ENCODE measurements around the gene ZNF474. TPM values are rescaled to one million over a fixed set of nuclear protein-coding genes. Genes with fewer than 3 reads are reported as not detected.

The ZNF474 gene
- polyA plus RNA-seq, 1 donor from 2014 or later: 0.35 TPM

DNA sequence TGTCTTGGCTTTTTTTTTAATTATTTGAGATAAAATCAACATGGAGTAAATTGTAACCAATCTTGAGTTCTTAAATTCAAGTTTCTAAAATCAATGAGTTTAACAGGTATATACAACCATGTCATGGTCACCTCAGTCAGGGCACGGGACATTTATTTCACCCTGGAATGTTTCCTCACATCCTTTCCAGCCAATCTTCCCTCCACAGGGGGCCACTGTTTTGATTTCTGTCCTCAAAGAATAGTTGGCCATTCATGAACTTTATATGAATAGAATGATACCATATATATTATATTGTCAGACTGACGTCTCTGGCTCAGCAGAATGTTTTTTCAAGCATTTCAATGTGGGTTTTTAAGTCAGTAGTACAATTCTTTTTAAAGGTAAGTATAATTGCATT is 806 bp downstream of the ZNF474 start:
- H3K4me1 Mint-ChIP-seq: no peaks in the 10 kb centered on the region
- no peak overlapping the region for H3K27ac Mint-ChIP-seq
- peaks cover 3% of the 10 kb centered on the region for H3K27me3 Mint-ChIP-seq
- H3K4me3 Mint-ChIP-seq: no peak overlapping the region
- H3K36me3 Mint-ChIP-seq: no peaks in the 10 kb centered on the region
- peaks cover 0 to 2% (median 0%) of the 10 kb centered on the region in 3 donors for H3K9me3 Mint-ChIP-seq

DNA sequence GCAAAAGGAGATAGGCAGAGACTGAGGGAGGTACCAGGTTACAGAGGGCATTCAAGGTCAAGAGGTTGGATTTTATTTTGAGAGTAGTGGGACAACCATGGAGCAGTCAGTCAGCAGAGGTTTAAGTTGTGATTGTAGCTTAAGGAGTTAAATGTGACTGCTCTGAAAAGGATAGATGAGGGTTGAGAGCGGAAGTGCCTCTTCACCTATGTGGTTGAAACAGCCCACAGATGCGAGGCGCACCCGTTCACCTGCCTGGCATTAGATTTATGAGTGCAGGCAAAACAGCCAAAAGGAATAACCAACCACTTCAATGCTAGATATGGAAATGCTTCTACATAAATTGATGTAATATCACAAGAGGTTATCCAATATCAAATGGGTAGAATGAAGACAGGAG is 8.4 kb downstream of the ZNF474 start:
- Mint-ChIP-seq H3K27me3 (peaks cover 6% of the 10 kb centered on the region), H3K4me1 (peaks cover 0 to 2% (median 0%) of the 10 kb centered on the region in 3 donors), H3K27ac (no peak overlapping the region), H3K36me3 (no peaks in the 10 kb centered on the region), H3K9me3 (peaks cover 0 to 1% (median 0%) of the 10 kb centered on the region in 3 donors), H3K4me3 (no peak overlapping the region)

DNA sequence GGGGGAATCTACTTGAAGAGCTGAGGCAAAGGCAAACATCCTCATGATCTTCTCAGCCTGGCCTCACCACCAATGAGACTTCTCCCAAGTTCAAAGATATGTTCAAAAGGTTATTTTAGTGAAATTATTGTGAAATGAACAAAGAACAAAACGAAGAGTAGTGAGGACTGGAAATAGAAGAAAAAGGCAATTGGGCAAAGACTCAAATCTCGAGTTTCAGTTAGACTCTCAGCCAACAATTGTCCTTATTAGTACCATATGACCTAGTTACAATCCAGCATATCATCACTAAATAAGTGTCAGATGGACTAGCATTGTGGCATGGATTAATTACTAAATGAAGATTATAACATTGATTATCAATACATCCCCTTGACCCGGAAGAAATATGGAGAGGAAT is 9.0 kb downstream of the ZNF474 start:
- Mint-ChIP-seq H3K4me1 (peaks cover 0 to 2% (median 0%) of the 10 kb centered on the region in 3 donors), H3K9me3 (peaks cover 0 to 1% (median 0%) of the 10 kb centered on the region in 3 donors), H3K36me3 (no peaks in the 10 kb centered on the region), H3K27ac (no peak overlapping the region), H3K27me3 (peaks cover 6% of the 10 kb centered on the region), H3K4me3 (no peak overlapping the region)

DNA sequence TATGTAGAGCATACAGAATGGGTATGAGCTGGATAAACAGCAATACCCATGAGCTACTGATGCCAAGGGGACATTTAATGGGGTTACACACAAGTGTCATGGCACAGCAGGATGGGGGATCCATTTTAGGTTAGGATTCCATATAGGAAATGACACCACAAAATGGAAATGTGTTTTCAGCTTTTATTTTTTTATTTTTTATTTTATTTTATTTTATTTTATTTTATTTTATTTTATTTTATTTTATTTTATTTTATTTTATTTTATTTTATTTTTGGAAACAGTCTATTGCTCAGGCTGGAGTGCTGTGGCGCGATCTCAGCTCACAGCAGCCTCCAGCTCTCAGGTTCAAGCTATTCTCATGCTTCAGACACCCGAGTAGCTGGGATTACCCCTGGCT is 11.6 kb downstream of the ZNF474 start:
- Mint-ChIP-seq H3K27ac (no peak overlapping the region), H3K36me3 (no peaks in the 10 kb centered on the region), H3K4me1 (peaks cover 0 to 2% (median 0%) of the 10 kb centered on the region in 3 donors), H3K27me3 (peaks cover 4% of the 10 kb centered on the region), H3K9me3 (peaks cover 0 to 2% (median 1%) of the 10 kb centered on the region in 3 donors), H3K4me3 (no peak overlapping the region)

DNA sequence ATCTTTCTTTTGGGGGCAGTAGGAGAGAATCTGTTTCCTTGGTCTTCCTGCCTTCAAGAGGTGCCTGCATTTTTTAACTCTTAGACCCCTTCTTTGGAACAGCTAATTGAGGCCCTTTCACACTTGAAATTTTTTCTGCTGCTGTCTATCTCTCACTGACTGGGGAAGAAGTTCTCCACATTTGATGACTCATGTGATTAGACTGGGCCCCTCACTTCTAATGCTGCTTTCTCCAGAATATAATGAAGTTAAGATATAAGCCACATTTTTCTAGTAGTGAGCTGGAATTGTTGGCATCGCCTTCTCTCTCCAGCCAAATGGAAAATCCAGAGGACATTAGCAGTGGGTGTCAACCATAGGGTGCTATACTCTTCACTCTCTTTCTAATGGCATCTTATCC is 12.4 kb downstream of the ZNF474 start:
- no peaks in the 10 kb centered on the region for H3K36me3 Mint-ChIP-seq
- H3K4me1 Mint-ChIP-seq: peaks cover 0 to 2% (median 0%) of the 10 kb centered on the region in 3 donors
- H3K27ac Mint-ChIP-seq: no peak overlapping the region
- H3K4me3 Mint-ChIP-seq: no peak overlapping the region
- H3K27me3 Mint-ChIP-seq: peaks cover 4% of the 10 kb centered on the region
- peaks cover 0 to 2% (median 1%) of the 10 kb centered on the region in 3 donors for H3K9me3 Mint-ChIP-seq

DNA sequence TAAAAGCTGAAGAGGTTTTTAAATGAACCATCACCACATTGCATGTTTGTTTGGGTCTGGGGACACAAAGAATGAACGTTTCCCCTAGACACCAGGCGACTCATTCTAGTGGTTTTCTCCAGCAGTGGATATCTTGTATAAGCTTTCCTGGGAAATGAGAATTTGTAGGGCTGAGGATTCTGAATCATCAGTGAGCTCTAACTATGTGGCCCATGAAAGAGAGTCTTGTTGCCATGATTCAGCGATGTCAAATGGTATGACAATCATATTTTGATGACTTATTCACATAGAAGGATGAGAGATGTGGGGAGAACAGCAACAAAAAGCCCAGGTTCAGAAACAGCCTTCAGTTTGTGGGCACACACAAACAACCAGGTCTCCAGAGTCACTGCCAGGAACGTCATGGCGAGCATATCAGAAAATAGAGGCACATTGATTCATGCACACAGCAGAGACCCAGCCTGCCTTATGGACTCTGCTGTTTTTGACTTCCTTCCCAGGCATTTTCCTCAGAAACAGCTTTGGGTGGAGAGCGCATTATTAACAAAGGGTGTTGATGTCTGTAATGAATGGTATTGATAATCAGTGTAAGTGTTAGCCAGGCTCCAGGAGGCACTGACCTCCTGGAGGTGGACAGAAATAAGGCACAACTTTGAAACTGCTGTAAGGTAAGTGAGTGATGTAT is 13.3 kb downstream of the ZNF474 start:
- Mint-ChIP-seq H3K9me3 (peaks cover 0 to 2% (median 0%) of the 10 kb centered on the region in 3 donors), H3K4me3 (no peak overlapping the region), H3K4me1 (no peaks in the 10 kb centered on the region), H3K27me3 (peaks cover 2% of the 10 kb centered on the region), H3K36me3 (no peaks in the 10 kb centered on the region), H3K27ac (no peak overlapping the region)

DNA sequence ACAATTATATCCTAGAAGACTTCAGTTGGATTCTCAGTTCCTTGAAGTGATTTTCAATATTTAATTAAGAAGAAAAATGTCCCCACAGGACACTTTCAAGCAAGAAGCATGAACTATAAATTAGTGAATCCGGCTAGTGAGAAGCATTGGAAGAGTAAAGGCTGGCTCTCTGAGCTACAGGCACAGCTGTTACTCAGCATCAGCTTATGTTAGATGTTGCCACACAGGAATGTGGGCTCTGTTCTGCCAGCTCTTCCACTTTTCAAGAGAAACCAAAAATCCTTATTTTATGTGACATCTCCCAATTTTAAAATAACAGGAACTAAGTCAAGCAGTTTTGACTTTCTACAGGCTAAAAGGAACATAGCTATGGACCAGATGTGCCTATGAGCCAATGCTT is 14.9 kb downstream of the ZNF474 start:
- Mint-ChIP-seq H3K27me3 (peaks cover 2% of the 10 kb centered on the region), H3K27ac (no peak overlapping the region), H3K4me1 (no peaks in the 10 kb centered on the region), H3K9me3 (peaks cover 0 to 2% (median 0%) of the 10 kb centered on the region in 3 donors), H3K36me3 (no peaks in the 10 kb centered on the region), H3K4me3 (no peak overlapping the region)

DNA sequence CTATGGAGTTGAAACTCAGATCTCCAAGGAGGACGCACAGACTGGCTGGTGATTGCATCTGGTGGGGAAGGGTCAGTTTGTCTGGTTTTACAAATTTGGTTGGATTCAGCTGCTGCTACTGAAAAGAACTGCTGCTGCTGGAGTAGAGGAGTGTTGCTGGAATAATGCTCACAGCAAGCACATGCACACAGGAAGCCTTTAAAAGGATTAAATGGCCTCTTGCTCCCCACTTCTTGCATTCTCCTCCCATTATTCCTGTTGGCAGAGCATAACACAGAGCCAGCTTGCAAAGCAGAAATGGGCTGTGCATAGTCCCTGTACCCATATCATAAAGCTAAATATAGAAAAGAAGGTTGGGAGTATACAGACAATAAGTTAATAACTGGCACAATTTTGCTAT is 16.6 kb downstream of the ZNF474 start:
- no peaks in the 10 kb centered on the region for H3K4me1 Mint-ChIP-seq
- peaks cover 0 to 2% (median 0%) of the 10 kb centered on the region in 3 donors for H3K9me3 Mint-ChIP-seq
- H3K4me3 Mint-ChIP-seq: no peak overlapping the region
- H3K27ac Mint-ChIP-seq: no peak overlapping the region
- no peaks in the 10 kb centered on the region for H3K36me3 Mint-ChIP-seq
- peaks cover 2% of the 10 kb centered on the region for H3K27me3 Mint-ChIP-seq

DNA sequence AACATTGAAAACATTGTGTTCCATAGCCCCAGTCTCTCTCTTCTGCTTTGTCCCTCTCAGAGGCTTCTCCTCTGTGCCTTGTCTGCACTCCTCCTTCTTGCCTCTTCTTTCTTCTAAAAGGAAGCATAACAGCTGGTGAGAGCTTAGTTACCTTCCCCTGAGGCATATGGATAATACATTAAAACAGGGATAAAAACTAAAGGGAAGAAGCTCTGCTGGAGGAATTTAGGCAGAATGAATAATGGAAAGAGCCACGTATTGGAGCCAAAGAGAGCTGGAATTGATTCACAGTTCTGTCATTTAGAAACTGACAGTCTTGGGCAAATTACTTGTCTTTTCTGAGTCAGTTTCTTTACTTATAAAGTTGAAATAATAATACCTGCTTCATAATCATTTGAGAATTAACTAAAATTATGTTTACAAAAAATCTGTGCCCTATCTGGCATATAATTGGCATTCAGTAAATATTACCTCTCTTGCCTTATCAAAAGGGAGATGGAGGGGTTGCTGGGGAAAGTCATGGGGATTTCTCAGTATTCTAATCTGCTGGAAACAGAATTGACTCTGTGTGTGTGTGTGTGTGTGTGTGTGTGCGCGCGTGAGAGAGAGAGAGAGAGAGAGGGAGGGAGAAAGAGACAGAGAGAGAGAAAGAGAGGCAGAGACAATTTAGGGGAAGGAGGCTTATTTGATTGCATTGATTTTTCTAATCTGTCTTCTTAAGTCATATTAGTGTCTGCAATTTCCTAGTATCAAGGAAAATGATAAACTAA is 20.2 kb downstream of the ZNF474 start:
- Mint-ChIP-seq H3K4me3 (no peak overlapping the region), H3K36me3 (no peaks in the 10 kb centered on the region), H3K9me3 (peaks cover 0 to 2% (median 0%) of the 10 kb centered on the region in 3 donors), H3K27me3 (peaks cover 2% of the 10 kb centered on the region), H3K4me1 (no peaks in the 10 kb centered on the region), H3K27ac (no peak overlapping the region)

DNA sequence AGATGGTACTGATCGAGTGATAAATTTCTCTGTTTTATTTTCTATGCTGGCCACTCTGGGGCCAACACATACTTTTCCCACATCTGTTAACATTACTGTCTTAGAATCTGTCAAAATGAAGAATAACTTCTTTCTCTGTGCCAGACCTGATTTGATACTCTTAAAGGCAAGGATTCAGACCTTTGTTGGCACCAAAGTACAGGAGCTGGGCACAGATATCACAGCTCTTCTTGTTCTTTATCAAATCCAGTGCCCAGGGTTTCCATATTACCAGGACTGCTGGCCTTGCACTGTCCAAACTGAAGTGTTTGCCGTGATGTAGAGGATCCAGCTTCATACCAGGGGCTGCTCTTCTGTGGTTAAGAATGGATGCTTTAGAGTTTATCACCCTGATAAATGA is 20.9 kb downstream of the ZNF474 start:
- H3K4me1 Mint-ChIP-seq: no peaks in the 10 kb centered on the region

DNA sequence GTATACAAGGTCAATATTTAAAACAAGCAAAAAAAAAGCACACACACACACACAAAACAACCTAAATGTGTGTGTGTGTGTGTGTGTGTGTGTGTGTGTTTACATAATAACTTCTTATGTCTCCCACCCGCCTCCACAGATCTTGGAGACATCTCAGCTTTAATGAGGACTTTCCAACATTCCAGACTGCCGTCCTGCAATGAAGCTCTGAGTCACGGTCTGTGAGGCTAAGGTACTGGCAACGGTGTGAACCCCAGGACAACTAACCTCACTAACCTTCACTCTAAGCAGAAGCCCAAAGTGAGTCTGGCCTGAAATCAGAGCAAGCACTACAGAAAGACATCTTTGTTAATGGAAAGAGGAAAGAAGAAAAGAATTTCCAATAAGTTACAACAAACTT is 22.3 kb downstream of the ZNF474 start:
- Mint-ChIP-seq H3K36me3 (no peaks in the 10 kb centered on the region), H3K4me1 (no peaks in the 10 kb centered on the region), H3K4me3 (no peak overlapping the region), H3K27me3 (peaks cover 2% of the 10 kb centered on the region), H3K27ac (no peak overlapping the region), H3K9me3 (no peaks in the 10 kb centered on the region)

More for the DNA sequence above, 20.9 kb downstream of the ZNF474 start:
- no peaks in the 10 kb centered on the region for H3K36me3 Mint-ChIP-seq
- H3K9me3 Mint-ChIP-seq: no peaks in the 10 kb centered on the region
- peaks cover 2% of the 10 kb centered on the region for H3K27me3 Mint-ChIP-seq
- H3K4me3 Mint-ChIP-seq: no peak overlapping the region
- no peak overlapping the region for H3K27ac Mint-ChIP-seq

DNA sequence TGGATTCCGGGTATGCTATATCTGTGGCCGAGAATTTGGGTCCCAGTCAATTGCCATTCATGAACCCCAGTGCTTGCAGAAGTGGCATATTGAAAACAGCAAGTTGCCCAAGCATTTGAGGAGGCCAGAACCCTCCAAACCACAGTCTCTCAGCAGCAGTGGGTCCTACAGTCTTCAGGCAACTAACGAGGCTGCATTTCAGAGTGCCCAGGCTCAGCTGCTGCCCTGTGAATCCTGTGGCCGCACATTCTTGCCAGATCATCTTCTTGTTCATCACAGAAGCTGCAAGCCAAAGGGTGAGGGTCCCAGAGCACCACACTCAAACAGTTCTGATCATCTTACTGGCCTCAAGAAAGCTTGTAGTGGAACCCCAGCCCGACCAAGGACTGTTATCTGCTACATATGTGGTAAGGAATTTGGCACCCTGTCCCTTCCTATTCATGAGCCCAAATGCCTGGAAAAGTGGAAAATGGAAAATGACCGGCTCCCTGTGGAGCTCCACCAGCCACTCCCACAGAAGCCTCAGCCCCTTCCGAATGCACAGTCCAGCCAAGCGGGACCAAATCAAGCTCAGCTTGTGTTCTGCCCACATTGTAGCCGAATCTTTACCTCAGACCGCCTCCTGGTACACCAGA is 23.0 kb downstream of the ZNF474 start:
- no peak overlapping the region for H3K27ac Mint-ChIP-seq
- H3K4me1 Mint-ChIP-seq: no peaks in the 10 kb centered on the region
- peaks cover 2% of the 10 kb centered on the region for H3K27me3 Mint-ChIP-seq
- no peak overlapping the region for H3K4me3 Mint-ChIP-seq
- no peaks in the 10 kb centered on the region for H3K9me3 Mint-ChIP-seq
- no peaks in the 10 kb centered on the region for H3K36me3 Mint-ChIP-seq

DNA sequence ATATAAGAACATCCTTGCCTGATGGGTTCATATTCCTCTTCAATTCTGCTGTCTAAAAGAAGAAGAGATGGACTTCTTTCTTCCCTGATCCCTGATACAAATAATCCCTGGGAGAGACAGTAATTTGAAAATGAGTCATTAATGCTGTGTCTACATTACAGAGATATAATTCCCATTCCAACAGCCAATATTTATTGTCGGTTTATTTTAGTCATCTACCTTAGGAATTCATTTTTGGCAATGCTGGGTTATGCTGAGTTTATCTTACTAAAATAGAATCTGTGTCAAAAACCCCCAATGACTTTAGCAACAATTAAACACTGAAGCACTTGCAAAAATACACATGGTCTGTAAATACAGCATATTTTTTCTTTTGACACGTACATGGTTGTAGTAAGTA is 23.9 kb downstream of the ZNF474 start:
- Mint-ChIP-seq H3K27ac (no peak overlapping the region), H3K9me3 (no peaks in the 10 kb centered on the region), H3K4me1 (no peaks in the 10 kb centered on the region), H3K4me3 (no peak overlapping the region), H3K27me3 (peaks cover 3% of the 10 kb centered on the region), H3K36me3 (no peaks in the 10 kb centered on the region)

DNA sequence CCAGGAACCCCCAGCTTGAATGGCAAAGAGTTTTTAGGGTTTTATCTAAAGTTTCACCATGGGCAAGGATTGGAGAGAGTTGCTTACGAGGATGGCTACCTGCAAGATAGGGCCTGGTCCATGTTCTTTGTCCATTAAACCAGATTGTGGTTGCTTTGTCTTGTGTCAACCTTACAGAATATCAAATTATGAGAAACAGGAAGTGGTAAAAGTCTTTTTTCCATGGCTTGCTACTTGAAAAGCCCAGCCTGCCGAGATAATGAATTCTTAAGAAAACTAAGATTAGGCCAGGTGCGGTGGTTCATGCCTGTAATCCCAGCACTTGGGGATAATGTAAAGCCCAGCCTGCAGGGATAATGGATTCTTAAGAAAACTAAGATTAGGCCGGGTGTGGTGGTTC is 24.4 kb downstream of the ZNF474 start:
- no peaks in the 10 kb centered on the region for H3K36me3 Mint-ChIP-seq
- H3K4me1 Mint-ChIP-seq: no peaks in the 10 kb centered on the region
- H3K27me3 Mint-ChIP-seq: peaks cover 5% of the 10 kb centered on the region
- H3K4me3 Mint-ChIP-seq: no peak overlapping the region
- H3K27ac Mint-ChIP-seq: no peak overlapping the region
- H3K9me3 Mint-ChIP-seq: no peaks in the 10 kb centered on the region

DNA sequence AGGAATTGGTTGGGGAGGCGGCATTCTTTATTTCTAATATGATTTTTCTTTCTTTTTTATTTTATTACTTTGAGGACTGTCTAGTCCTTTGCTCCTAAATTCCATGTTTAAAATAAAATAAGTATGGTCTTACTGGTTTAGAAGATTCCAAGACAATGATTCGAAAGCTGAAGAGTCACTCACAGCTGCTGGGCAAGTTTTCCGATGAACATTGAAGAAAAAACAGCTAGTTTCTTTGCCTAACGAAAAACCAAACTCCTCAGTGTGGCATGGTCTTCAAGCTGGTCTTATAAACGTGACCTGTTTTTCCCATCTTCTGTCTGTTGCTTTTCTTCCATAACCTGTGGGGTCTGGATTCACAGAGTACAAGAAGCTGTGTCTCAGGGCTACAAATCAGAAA is 25.1 kb downstream of the ZNF474 start:
- H3K4me3 Mint-ChIP-seq: no peak overlapping the region
- no peaks in the 10 kb centered on the region for H3K36me3 Mint-ChIP-seq
- no peaks in the 10 kb centered on the region for H3K9me3 Mint-ChIP-seq
- H3K4me1 Mint-ChIP-seq: no peaks in the 10 kb centered on the region
- H3K27ac Mint-ChIP-seq: no peak overlapping the region
- peaks cover 5% of the 10 kb centered on the region for H3K27me3 Mint-ChIP-seq

Data from IgD-negative memory B cell (primary cell).